ENCODE data around the gene CAMTA1. TPM values are rescaled to one million over a fixed set of nuclear protein-coding genes. Genes with fewer than 3 reads are reported as not detected.

The CAMTA1 gene
- total and polyA plus RNA-seq, 4 donors: 48.1 to 140 (median 52.3) TPM

GRCh38 chr1:6770751-6771440, 14.4 kb upstream of the CAMTA1 start:
- ATAC-seq (ENCODE audit: insufficient read depth, low FRiP score) (no peak), DNase-seq (no peak)
- 46 to 63% methylated on average over 13 of the region's 13 CpGs for WGBS, 2 donors

GRCh38 chr1:6771441-6771769, 13.8 kb upstream of the CAMTA1 start:
- WGBS, 2 donors: 59 to 77% methylated on average over 7 of the region's 7 CpGs
- ATAC-seq (ENCODE audit: insufficient read depth, low FRiP score) (no peak), DNase-seq (no peak)
- H3K4me3 ChIP-seq: no peak overlapping the region
- H3K36me3 ChIP-seq (ENCODE audit: control insufficient read depth in 4 of 4, insufficient read depth in 4 of 4, low read length in 4 of 4): no peaks in the 10 kb centered on the region
- no peaks in the 10 kb centered on the region for H3K9me3 ChIP-seq (ENCODE audit: control insufficient read depth in 4 of 4, insufficient read depth in 3 of 4, low read length in 3 of 4)
- H3K4me1 ChIP-seq (ENCODE audit: control insufficient read depth in 5 of 5, insufficient read depth in 5 of 5, low read length in 5 of 5): peaks cover 0 to 1% (median 0%) of the 10 kb centered on the region in 5 donors
- TF ChIP-seq, protein P1, sequence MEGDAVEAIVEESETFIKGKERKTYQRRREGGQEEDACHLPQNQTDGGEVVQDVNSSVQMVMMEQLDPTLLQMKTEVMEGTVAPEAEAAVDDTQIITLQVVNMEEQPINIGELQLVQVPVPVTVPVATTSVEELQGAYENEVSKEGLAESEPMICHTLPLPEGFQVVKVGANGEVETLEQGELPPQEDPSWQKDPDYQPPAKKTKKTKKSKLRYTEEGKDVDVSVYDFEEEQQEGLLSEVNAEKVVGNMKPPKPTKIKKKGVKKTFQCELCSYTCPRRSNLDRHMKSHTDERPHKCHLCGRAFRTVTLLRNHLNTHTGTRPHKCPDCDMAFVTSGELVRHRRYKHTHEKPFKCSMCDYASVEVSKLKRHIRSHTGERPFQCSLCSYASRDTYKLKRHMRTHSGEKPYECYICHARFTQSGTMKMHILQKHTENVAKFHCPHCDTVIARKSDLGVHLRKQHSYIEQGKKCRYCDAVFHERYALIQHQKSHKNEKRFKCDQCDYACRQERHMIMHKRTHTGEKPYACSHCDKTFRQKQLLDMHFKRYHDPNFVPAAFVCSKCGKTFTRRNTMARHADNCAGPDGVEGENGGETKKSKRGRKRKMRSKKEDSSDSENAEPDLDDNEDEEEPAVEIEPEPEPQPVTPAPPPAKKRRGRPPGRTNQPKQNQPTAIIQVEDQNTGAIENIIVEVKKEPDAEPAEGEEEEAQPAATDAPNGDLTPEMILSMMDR (IDR thresholded peaks at IDR 0.05; ENCODE audit: control extremely low read depth, extremely low read depth): no peak
- H3K9ac ChIP-seq (ENCODE audit: insufficient read depth in 1 of 2, low read length in 2 of 2): no peak overlapping the region
- no peak overlapping the region for H3K27ac ChIP-seq (ENCODE audit: low read depth in 1 of 2, low read length in 1 of 2)
- peaks cover 0 to 5% (median 5%) of the 10 kb centered on the region in 3 donors for H3K27me3 ChIP-seq (ENCODE audit: control insufficient read depth in 3 of 3, insufficient read depth in 3 of 3, low read length in 2 of 3)

More at GRCh38 chr1:6770751-6771440, 14.4 kb upstream of the CAMTA1 start:
- Histone ChIP-seq H3K27me3 (ENCODE audit: control insufficient read depth in 3 of 3, insufficient read depth in 3 of 3, low read length in 2 of 3) (peaks cover 0 to 5% (median 5%) of the 10 kb centered on the region in 3 donors), H3K9ac (ENCODE audit: insufficient read depth in 1 of 2, low read length in 2 of 2) (no peak overlapping the region), H3K36me3 (ENCODE audit: control insufficient read depth in 4 of 4, insufficient read depth in 4 of 4, low read length in 4 of 4) (no peaks in the 10 kb centered on the region), H3K27ac (ENCODE audit: low read depth in 1 of 2, low read length in 1 of 2) (no peak overlapping the region), H3K4me1 (ENCODE audit: control insufficient read depth in 5 of 5, insufficient read depth in 5 of 5, low read length in 5 of 5) (peaks cover 0 to 1% (median 0%) of the 10 kb centered on the region in 5 donors), H3K4me3 (no peak overlapping the region), H3K9me3 (ENCODE audit: control insufficient read depth in 4 of 4, insufficient read depth in 3 of 4, low read length in 3 of 4) (no peaks in the 10 kb centered on the region)
- TF ChIP-seq, protein P1 (IDR thresholded peaks at IDR 0.05; ENCODE audit: control extremely low read depth, extremely low read depth): no peak

DNA sequence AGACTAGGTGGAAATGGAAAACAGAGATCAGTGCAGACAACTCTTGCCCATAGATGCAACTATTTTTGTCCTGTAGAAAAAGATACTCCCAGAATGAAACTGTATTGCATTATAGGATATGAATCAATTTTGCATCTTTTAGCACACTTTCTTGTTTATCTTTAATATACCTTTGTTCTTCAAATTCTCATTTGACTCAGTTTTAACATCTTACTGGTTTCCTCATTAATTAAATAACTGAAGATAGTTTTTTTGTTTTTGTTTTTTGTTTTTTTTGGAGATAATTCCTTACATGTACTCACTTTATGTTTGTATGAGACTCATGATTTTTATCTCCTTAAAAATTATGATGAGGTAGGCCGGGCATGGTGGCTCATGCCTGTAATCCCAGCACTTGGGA, 10.9 kb upstream of the CAMTA1 start:
- ATAC-seq (ENCODE audit: insufficient read depth, low FRiP score): no peak
- peaks cover 0 to 1% (median 0%) of the 10 kb centered on the region in 5 donors for H3K4me1 ChIP-seq (ENCODE audit: control insufficient read depth in 5 of 5, insufficient read depth in 5 of 5, low read length in 5 of 5)
- H3K9me3 ChIP-seq (ENCODE audit: control insufficient read depth in 4 of 4, insufficient read depth in 3 of 4, low read length in 3 of 4): peaks cover 0 to 2% (median under 1%) of the 10 kb centered on the region in 4 donors
- H3K36me3 ChIP-seq (ENCODE audit: control insufficient read depth in 4 of 4, insufficient read depth in 4 of 4, low read length in 4 of 4): no peaks in the 10 kb centered on the region
- no peak overlapping the region for H3K27ac ChIP-seq (ENCODE audit: low read depth in 1 of 2, low read length in 1 of 2)
- H3K4me3 ChIP-seq: no peak overlapping the region
- H3K9ac ChIP-seq (ENCODE audit: insufficient read depth in 1 of 2, low read length in 2 of 2): no peak overlapping the region
- TF ChIP-seq, protein P1 (IDR thresholded peaks at IDR 0.05; ENCODE audit: control extremely low read depth, extremely low read depth): no peak
- H3K27me3 ChIP-seq (ENCODE audit: control insufficient read depth in 3 of 3, insufficient read depth in 3 of 3, low read length in 2 of 3): peaks cover 0 to 5% (median 5%) of the 10 kb centered on the region in 3 donors
- DNase-seq: no peak
- WGBS, 2 donors: 88 to 96% methylated on average over 1 of the region's 1 CpG

Measured in lung (tissue), 12 donors.